Right lobe of liver (tissue), 6 donors: ENCODE data around the gene ANKRD31. TPM values are rescaled to one million over a fixed set of nuclear protein-coding genes. Genes with fewer than 3 reads are reported as not detected.
A peak's percentile ranks its signal among the peaks of the same experiment; 100 is the strongest.
"Not testable (repeated sequence)": the region's sequence is repeated elsewhere in the genome, so short reads cannot be mapped to it uniquely, and the experiment has no call there.

Source experiments
- ATAC-seq, 4 donors: fragments of 200-7000 bp; cut with Tn5 transposase; one replicate each; pipeline ENCODE4 v1.9.1; 2020; ENCODE audit warnings: mild to moderate bottlenecking in 4 of 4, moderate library complexity in 4 of 4
- DNase-seq, 3 donors: peaks; one replicate each; pipeline ENCODE4 v3.0.0-alpha.2; 2020
- H3K27ac ChIP-seq, 3 donors: fragments of 200-600 bp; one replicate each; pipeline ENCODE4 v1.8.0; 2022
- H3K27me3 ChIP-seq, 2 donors: fragments of 200-600 bp; one replicate each; pipeline ENCODE4 v1.8.0; 2022
- H3K36me3 ChIP-seq, 4 donors: fragments of 200-600 bp; sonication (generic) in 1 of 4; one replicate each; pipeline versions ENCODE4 v1.5.1 to v1.8.0; 2017 to 2022; ENCODE audit warnings: control low read depth in 1 of 4
- H3K4me1 ChIP-seq, 4 donors: fragments of 200-600 bp; sonication (generic) in 1 of 4; one replicate each; pipeline versions ENCODE4 v1.5.1 to v1.8.0; 2017 to 2022; ENCODE audit warnings: control low read depth in 1 of 4
- H3K4me3 ChIP-seq, 3 donors: fragments of 200-600 bp; one replicate each; pipeline ENCODE4 v1.8.0; 2022
- H3K9me3 ChIP-seq, 4 donors: fragments of 200-600 bp; sonication (generic) in 1 of 4; one replicate each; pipeline versions ENCODE4 v1.5.1 to v1.8.0; 2017 to 2022; ENCODE audit warnings: control low read depth in 1 of 4
- CTCF ChIP-seq, 4 donors: fragments of 200-600 bp in 3 of 4; fragments of 450-650 bp in 1 of 4; IDR thresholded peaks; one replicate each; pipeline versions ENCODE4 v1.5.1 to v1.8.0; 2016 to 2022; ENCODE audit warnings: antibody characterized with exemption in 4 of 4, mild to moderate bottlenecking in 2 of 4
- POLR2A ChIP-seq: fragments of 450-650 bp; IDR thresholded peaks from one replicate; pipeline ENCODE4 v1.6.1; 2017; ENCODE audit warnings: antibody characterized with exemption, mild to moderate bottlenecking
- WGBS: methylation state at CpG from one replicate; pipeline ENCODE4 v1.1.6; 2018; ENCODE audit warnings: low coverage, low lambda C conversion rate; ENCODE audit not compliant: insufficient coverage; ENCODE audit errors: missing lambda C conversion rate; 5-methylcytosine and 5-hydroxymethylcytosine counted together
- intact Hi-C, 2 donors: fragments of 100-400 bp; cut with DNase I; formaldehyde crosslinking; loops; one replicate each; pipeline versions ENCODE4 v1.11.2 to v1.14.1; 2022
- total RNA-seq, 6 experiments: library from RNA; depleted of rRNA in 2 of 6; stranded (reverse); fragments of >200 nt in 2 of 6; fragmentation: NEBNext Ultra II Directional in 3 of 6; extraction: Animal tissue kit (Norgen Biotek cat#: 25700) in 3 of 6; gene quantifications; one replicate each; pipeline versions ENCODE4 v1.1.0 to v1.2.4, GENCODE V29; 2016 to 2023
- donor health status: DM: no; HTN: yes; CAD: no.
- donor health status: DM: no; HTN: no; CAD: no.
- donor health status: DM: no; HTN: no; CAD: no.
- donor health status: DM: no; HTN: yes; CAD: no.
- donor health status: DM: no; HTN: yes; CAD: no.

Gene ANKRD31
- total RNA-seq, 6 experiments from 2014 or later: 0.02 to 0.15 (median 0.12) TPM; not detected in 1

- no peaks in the 10 kb centered on the region for H3K27me3 ChIP-seq
Measured at GRCh38 chr5:75168026-75168735, 68.5 kb downstream of the ANKRD31 start.

GRCh38 chr5:75167345-75167744, 69.3 kb downstream of the ANKRD31 start:
- TF ChIP-seq CTCF (IDR thresholded peaks at IDR 0.05) (peak in 1 of 4 donors; percentile 6), POLR2A (no peak)
- H3K36me3 ChIP-seq: no peaks in the 10 kb centered on the region
- no peak for ATAC-seq
- H3K9me3 ChIP-seq: no peaks in the 10 kb centered on the region
- no peak overlapping the region for H3K4me3 ChIP-seq
- no peaks in the 10 kb centered on the region for H3K27me3 ChIP-seq
- intact Hi-C loops: no loop called here
- DNase-seq: no peak
- H3K27ac ChIP-seq: no peak overlapping the region
- no peaks in the 10 kb centered on the region for H3K4me1 ChIP-seq

More at GRCh38 chr5:75168026-75168735, 68.5 kb downstream of the ANKRD31 start:
- Histone ChIP-seq H3K27ac (no peak overlapping the region), H3K4me1 (no peaks in the 10 kb centered on the region), H3K4me3 (no peak overlapping the region), H3K36me3 (no peaks in the 10 kb centered on the region), H3K9me3 (no peaks in the 10 kb centered on the region)
- intact Hi-C loops: no loop called here
- TF ChIP-seq POLR2A (no peak), CTCF (IDR thresholded peaks at IDR 0.05) (no peak)
- DNase-seq (no peak), ATAC-seq (no peak)
- WGBS: 85% methylated on average over 2 of the region's 2 CpGs

- H3K9me3 ChIP-seq, ATAC-seq, H3K4me3 ChIP-seq, H3K4me1 ChIP-seq, H3K27me3 ChIP-seq, intact Hi-C loops, DNase-seq, H3K27ac ChIP-seq, H3K36me3 ChIP-seq: not testable (repeated sequence)
- WGBS: 25% methylated on average over 1 of the region's 3 CpGs
Measured at GRCh38 chr5:75161508-75161907, 75.2 kb downstream of the ANKRD31 start.

- Histone ChIP-seq H3K9me3 (no peaks in the 10 kb centered on the region), H3K27me3 (no peaks in the 10 kb centered on the region)
- ATAC-seq: no peak
Measured at GRCh38 chr5:75156585-75156984, 80.1 kb downstream of the ANKRD31 start.

GRCh38 chr5:75152860-75153259, 83.8 kb downstream of the ANKRD31 start:
- H3K27ac ChIP-seq: no peak overlapping the region
- H3K36me3 ChIP-seq: no peaks in the 10 kb centered on the region
- H3K27me3 ChIP-seq: no peaks in the 10 kb centered on the region
- no peaks in the 10 kb centered on the region for H3K4me1 ChIP-seq
- TF ChIP-seq CTCF (IDR thresholded peaks at IDR 0.05): no peak
- no peak for TF ChIP-seq POLR2A
- no peaks in the 10 kb centered on the region for H3K9me3 ChIP-seq
- ATAC-seq (peak in 1 of 4 donors; percentile 57), DNase-seq (no peak)
- intact Hi-C loops: no loop called here
- H3K4me3 ChIP-seq: no peak overlapping the region

More at GRCh38 chr5:75156585-75156984, 80.1 kb downstream of the ANKRD31 start:
- no peak for DNase-seq
- Histone ChIP-seq H3K4me3 (no peak overlapping the region), H3K36me3 (no peaks in the 10 kb centered on the region), H3K27ac (no peak overlapping the region), H3K4me1 (no peaks in the 10 kb centered on the region)
- intact Hi-C loops: no loop called here
- no peak for TF ChIP-seq CTCF (IDR thresholded peaks at IDR 0.05)
- no peak for TF ChIP-seq POLR2A
